Fibroblast of pulmonary artery (primary cell): ENCODE measurements around the gene PRKCH.

Source experiments
- DNase-seq: peaks from one replicate; pipeline ENCODE4 v3.0.0-alpha.2; 2010; ENCODE audit warnings: low read depth
- H3K4me3 ChIP-seq: replicated peaks from 2 replicates; pipeline ENCODE4 v1.5.1; 2011; ENCODE audit warnings: low read depth, mild to moderate bottlenecking, control low read depth, low read length, moderate library complexity
- CTCF ChIP-seq: IDR thresholded peaks from 2 replicates; pipeline ENCODE4 v1.5.1; 2011; ENCODE audit warnings: mild to moderate bottlenecking, control low read depth, low read length, inconsistent platforms; ENCODE audit errors: missing control alignments

The PRKCH gene

DNA sequence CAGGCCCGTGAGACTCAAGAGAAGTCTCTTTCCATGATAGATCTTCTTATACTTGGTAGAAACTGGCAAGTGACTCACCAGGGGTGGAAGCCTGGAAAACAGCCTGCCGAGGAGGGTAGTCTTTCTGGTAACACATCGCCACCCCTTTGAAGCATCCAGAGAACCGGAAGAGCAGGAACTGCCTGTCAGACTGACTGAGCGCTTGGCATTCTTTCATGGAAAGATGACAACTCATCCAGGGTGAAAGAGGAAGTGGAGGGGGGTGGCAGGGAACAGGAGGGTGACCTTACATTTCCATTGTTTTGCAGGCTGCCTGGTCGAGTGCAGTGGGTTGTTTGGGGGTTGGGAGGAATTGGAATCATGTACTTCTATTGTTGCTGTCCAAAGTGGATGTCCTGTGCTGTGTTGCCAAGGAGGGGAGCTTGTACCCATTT, 34.5 kb downstream of the PRKCH start:
- peak; percentile 96 for DNase-seq
- TF ChIP-seq CTCF = no peak
- H3K4me3 ChIP-seq = no peak overlapping the region

GRCh38 chr14:61357123-61357522, 35.7 kb downstream of the PRKCH start:
- no peak for TF ChIP-seq CTCF
- no peak for DNase-seq
- H3K4me3 ChIP-seq = no peak overlapping the region

GRCh38 chr14:61358554-61359226, 37.3 kb downstream of the PRKCH start:
- no peak for TF ChIP-seq CTCF
- H3K4me3 ChIP-seq = no peak overlapping the region
- DNase-seq = no peak

- TF ChIP-seq CTCF = no peak
- H3K4me3 ChIP-seq = no peak overlapping the region
- no peak for DNase-seq
Measured at GRCh38 chr14:61360796-61361525, 39.6 kb downstream of the PRKCH start.

DNA sequence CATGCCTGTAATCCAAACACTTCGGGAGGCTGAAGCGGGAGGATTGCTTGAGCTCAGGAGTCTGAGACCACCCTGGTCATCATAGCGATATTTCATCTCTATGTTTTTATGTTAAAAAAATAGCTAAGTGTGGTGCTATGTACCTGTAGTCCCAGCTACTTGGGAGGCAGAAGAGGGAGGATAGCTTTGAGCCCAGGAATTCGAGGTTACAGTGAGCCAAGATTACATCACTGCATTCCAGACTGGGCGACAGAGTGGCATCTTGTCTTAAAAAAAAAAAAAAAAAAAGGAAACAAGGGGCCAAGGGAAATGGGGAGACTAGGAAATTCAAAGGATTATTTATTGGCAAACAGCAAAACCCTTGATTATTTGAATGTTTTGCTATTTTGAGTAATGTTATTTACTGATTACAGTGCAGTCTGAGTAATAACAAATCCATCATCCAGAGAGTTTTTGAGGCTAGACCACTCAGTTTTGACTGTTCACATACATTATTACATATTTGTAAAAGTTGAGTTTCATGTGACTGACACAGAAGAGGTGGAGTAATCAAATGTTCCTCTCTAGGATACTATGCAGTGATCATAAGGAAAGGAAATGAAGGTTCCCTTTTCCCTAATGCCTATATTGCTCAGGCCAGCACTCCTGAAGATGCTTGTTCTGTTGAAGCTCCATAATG, 40.8 kb downstream of the PRKCH start:
- peak; percentile 29 for DNase-seq
- H3K4me3 ChIP-seq = no peak overlapping the region
- no peak for TF ChIP-seq CTCF

DNA sequence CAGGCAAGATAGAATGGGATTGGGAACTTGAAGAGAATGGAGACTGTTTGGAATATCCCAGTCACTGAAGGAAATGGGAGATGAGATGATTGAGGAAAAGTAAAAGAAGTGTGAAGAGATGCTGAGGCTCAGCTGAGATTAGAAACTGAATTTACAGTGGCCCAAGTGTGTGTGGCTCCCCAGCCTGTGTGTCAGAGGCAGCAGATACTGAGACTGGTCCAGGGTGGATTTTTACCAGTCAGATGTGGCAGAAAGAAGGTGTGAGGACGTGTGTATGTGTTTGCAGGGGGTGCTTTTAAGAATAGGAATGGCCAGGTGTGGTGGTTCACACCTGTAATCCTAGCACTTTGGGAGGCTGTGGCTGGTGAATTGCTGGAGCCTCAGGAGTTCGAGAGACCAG, 42.9 kb downstream of the PRKCH start:
- no peak for DNase-seq
- no peak overlapping the region for H3K4me3 ChIP-seq
- TF ChIP-seq CTCF = no peak
